Erythroblast (primary cell): ENCODE measurements around the gene CDH7.

ENCODE experiments used
- GATA1 ChIP-seq: IDR thresholded peaks from 2 replicates; pipeline ENCODE4 v1.6.1; 2011; ENCODE audit warnings: low read depth, mild to moderate bottlenecking, control low read depth, low read length, moderate library complexity
- POLR2A ChIP-seq: IDR thresholded peaks from 2 replicates; pipeline ENCODE4 v1.6.1; 2011; ENCODE audit warnings: mild to moderate bottlenecking, low read length

GRCh38 chr18:65808759-65809158 is 57.9 kb downstream of the CDH7 start:
- TF ChIP-seq POLR2A (no peak), GATA1 (no peak)
